ENCODE measurements around the gene FERD3L.
A peak's percentile ranks its signal among the peaks of the same experiment; 100 is the strongest.
"Not testable (repeated sequence)": the region's sequence is repeated elsewhere in the genome, so short reads cannot be mapped to it uniquely, and the experiment has no call there.

The FERD3L gene

DNA sequence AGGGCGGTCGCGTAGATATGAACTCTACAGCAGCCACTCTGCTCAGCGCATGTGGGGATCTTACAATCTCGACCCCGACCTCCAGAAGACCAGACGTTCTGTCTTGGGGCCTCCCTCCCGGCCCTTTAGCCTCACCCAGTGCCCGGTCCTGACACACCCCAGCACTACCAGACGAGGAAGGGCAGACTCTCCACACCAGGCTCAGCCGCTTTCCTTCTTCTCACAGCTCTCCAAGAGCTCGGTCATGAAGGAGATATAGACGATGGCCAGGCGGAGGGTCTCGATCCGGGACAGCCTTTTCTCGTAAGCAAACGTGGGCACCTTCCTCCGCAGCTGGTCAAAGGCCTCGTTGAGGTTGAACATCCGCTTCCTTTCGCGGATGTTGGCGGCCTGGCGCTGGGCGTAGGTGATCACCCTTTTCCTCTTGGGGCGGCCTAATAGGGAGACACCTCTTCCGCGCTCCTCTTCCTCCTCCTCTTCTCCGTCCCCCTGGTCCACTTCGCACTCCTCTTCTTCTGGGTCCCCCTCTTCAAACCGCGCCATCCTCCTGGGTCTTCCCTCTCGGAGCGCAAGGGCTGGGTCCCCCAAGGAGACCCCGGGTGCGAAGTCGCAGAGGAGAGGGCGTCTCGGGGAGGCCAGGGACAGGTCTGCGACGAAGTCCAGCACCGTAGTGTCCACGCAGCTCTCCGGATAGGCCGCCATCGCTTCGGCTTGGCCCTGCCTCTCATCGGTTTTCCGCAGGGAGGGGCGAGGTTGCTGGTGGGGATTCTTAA lies at the start of gene FERD3L:
Gene FERD3L (minus strand): TSS at position 761 of the 773 bp plus-strand sequence. CDS start 59 bp downstream, at position 702.
- no peak for DNase-seq

- DNase-seq: not testable (repeated sequence)
Measured at GRCh38 chr7:19194417-19194816, 49.2 kb upstream of the FERD3L start.

DNA sequence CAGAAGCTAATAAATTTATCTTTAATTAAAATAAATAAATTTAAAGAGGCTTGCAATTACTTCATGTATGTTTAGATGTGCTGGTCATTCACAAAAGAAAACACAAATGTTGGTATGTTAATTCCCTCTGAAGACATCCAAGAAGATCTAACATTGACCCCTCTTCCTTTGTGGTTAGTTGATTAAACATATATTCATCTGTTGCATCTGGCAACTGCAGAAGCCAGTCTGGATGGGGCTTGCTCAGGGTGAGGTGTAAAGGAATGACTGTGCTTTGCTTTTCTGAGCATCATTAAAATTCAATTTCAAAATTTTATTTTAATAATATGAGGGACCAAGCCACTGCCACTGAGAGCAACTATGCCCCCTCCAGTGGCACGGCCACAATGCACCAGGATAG lies 36.4 kb upstream of the FERD3L start:
- no peak for DNase-seq

DNA sequence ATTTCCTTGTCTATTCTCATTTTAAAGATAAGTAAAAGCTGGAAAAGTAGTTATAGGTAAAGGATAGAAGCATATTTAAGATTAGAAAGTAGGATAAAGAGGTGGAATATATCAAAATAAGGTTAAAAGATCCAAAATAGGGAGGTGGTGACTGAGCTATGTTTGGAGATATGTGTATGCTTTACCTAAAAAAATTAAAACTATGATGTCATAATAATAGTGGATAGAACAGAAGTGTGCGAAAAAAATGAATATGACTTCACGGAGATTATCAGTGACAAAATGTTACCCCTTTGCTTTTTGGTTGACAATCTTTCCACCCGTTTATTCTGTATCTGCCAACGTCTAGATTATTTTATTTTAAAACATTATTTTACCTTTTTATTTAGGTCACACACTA lies 33.4 kb upstream of the FERD3L start:
- DNase-seq: no peak

- peak; percentile 57 for DNase-seq
Measured at GRCh38 chr7:19177269-19177668, 32.0 kb upstream of the FERD3L start.

DNA sequence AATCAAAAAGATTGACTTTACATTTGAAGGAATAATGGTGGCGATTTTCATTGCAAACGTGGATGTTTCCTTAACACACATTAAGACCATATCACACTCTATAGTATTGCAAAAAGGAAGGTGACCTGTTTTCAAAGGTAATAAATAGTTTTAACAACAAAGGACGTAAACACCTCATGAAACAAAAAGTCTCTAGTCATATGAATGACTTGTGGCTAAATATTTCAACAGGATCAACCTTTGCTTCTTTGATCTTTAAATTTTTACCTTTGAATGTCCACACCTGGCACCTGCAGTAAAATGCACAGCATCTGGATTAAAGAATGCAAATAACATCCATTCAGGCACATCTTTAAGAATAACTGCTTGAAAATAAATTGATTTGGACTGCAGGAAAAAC lies 30.0 kb upstream of the FERD3L start:
- DNase-seq: no peak

DNA sequence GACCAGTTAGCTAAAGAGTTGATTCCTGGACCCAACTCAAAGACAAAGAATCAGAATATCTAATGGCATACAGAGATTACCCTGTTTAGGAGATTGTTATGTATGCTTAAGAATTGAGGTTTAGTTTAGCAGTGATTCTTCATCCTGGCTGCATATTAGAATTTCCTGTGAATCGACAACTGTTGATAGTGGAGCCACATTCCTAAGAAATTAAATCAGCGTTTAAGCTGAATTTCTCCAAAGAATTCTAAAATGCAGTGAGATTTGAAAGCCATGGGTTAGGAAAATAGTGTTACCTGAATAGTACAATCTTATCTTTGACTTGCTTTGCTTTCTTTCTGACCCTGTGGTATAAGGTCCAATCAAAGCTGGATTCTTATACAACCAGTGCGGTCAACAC lies 16.4 kb upstream of the FERD3L start:
- DNase-seq: no peak

DNA sequence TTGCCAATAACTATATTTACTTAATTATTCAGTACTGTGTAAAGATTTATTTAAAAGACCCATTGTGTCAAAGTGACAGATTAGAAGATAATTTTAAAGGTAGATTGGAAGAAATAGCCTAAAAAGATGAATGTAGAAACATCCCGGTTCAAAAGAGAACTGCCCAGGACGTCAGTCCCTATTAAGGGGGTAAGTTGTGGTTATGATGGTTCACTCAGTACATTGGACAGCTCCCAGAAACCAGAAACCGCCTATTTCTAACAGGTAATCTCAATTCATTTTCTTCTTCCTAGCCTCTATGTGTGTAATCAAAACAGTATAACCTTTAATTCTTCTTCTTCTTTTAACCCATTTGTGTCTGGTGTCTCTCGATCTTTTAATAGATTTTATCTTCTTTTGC lies 1.5 kb upstream of the FERD3L start:
- DNase-seq: no peak

DNA sequence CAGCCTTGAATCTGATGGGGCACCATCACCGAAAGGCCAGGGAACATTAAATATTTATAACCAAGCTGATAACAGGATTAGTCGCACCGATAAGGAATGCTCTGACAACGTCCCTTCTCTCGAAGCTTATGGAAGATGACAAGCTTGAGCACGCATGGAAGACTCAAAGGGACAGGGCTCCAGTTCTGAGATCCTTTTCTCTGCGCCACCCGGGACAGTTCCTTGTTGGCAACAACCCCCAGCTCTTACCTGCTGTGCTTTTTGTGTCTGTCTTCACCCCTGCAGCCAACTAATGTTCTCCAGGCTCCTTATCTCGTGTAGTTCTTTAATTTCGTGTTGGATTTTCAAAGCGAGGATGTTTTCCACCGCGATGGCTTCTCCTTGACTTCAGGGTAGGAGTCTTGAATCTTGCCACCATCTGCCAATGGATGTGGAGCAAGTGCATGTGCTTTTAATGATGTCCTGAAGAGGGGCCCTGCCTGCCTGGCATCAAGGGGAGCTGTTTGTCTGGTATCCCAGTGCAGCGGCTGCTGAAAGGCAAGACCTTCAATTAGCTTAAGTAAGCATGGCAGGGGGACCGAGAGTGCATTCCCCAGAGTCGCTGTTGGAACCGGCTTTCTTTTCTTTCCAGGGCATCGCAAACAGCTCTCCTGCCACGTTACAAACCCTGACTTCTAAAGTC lies 354 bp upstream of the FERD3L start:
- DNase-seq: no peak

- peak; percentile 72 for DNase-seq
Measured at GRCh38 chr7:19143881-19144574, 1.2 kb downstream of the FERD3L start.

DNA sequence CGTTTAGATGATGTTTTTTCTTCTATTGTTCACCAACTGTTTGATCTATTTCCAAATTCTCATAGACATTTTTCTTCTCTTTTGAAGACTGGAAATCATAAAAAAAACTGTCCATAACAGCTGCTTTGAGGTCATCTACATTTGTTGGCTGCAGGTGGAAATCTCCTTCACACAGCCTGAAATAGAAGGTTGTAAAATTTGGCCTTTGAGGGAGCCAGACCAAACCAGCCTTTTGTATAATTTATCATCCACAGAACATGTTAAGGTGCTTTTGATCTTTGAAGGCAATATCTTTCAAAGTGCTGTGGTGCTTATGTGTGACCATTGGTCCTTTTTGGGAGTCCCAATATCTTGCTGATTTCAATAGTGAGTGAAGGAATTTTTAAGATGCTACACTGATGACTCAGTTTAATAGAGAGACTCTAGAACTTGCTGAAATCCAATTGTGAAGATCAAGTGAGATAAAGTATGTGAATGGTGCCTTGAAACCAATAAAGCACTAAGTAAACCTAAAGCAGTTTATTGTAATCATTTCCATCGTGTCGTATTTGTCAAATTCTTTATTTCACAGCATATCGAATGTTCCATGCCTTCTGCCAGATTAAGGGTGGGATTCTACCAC lies 5.4 kb downstream of the FERD3L start:
- DNase-seq: no peak

DNA sequence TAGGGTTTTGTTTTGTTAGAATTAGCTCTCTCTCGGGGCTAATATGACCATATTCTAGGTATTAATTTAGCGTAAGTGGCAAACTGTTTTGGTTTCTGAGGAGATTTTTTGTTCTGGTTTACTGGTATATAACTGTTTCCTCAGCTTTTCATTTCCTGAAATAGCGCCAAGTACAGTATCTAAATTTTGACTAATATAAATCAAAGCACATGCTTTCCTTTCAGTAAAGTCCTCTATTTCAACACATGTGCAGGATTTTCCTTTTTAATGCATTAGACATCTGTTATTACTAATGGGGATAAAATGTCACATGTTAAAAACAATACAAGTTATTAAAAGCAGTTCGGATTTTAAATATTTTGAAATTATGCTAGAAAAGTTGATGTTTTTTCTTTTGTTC lies 11.3 kb downstream of the FERD3L start:
- no peak for DNase-seq

DNA sequence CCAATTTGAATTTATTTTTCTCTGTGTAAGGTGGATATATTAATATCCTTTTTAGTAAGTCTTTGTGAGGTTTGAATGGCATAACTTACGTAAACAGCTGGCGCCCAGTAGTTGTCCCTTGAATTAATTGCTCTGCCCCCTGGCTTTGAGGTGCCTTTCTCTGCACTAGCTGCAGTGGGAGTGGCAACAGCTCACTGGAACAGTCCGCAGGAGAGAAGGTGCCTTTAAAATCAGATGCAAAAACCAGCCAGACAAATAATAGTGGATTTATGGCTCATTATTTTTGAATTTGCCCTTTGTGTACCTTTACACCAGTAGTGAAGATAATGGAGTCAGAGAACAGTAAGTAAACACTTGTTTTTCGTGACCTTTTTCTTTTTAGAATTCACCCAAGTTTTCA lies 11.8 kb downstream of the FERD3L start:
- DNase-seq: no peak

DNA sequence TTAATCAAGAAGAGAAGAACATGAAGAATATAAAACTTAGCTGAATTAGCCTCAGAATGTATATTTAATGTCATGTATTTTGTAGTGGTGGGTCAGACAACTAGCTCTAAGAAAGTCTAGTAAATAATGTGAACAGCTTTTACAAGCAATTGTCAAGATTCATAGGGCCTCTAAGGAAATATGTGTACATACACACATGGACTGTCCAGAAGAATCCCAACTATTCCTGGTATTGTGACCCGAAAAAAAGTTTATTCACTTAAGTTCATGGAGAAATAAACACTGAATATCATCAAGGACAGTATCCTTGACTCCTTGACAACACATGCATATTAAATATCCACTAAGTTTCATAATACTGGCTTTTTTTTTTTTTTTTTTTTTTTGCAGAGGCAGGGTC lies 16.4 kb downstream of the FERD3L start:
- DNase-seq: no peak

DNA sequence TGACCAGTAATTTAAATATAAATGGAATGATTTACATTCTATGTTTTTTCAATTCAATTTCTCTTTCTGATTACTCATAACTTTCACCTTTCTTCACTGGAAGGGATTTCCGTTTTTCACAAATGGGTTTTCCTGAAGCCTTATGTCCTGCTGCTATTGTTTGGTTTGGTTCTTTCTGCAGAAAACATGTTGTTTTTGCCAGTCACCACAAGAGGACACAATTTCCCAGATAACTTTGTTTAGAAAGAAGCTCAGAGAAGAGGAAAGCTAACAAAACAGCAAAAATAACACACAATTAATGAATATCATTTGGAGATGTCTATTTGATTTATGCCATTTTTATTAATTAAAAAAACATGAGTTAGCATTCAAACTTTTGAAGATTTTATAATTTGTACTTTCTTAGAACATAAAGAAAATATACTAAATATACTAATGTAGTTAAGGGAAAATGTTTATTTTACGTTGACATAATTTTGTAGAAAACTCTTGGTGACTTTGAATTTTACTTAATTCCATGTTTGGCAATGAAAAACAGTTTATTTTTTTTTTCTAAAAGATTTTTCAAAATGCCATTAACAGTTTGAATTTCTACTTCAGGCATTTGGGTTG lies 23.1 kb downstream of the FERD3L start:
- no peak for DNase-seq

- DNase-seq: no peak
Measured at GRCh38 chr7:19119870-19120486, 25.2 kb downstream of the FERD3L start.

DNA sequence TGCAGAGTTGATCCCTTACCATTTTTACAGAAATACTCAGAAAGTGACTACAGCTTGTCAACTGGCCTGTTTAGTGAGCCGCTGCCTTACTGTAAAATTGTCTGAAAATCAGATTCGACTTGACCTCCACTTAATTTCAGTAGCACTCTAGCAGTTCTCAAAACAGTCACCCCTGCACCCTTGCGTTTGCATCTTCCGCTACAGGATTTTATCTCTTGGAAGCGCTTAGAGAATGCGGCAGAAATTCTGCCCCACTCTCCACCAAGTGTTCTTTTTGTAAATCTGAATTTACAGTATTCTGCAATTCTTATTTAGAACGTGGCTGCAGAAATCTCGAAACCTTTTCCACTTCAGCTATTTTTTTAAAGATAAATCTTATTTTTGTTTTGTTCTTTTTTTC lies 25.8 kb downstream of the FERD3L start:
- no peak for DNase-seq

DNA sequence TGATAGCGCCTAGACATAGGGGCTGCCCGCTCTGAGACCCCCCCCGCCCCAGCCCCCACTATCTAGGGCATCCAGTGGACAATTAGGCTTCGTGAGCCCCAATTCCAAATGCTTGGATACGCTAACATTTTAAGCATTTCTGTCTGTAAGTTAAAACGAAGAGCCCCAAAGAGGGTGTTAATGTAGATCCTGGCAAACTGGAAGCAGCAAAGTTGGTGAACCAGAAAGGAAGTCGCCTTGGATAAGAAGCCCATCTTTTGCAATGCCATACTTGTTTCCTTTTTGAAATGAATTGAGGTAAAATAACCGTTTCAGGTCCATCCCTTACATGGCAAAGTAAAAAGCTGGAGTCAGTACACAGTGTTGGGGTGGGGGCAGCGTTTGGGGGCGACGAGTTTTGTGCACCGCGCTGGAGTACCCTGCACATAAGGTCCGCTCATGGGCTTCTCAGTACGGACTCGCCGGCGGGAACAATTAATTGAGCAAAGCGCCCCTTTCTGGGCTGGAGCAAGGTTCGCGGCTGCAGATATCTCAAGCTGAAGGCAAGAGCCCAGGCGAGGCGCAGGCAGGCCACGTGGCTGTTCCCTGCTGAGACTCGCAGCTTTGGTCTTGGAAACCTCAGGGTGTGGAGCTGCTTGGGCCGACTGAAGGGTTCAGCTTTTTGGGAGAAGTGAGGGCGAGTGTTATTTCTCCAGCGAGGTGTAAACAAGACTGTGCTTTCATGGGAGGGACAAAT lies 26.4 kb downstream of the FERD3L start:
- peak; percentile 72 for DNase-seq

- DNase-seq: no peak
Measured at GRCh38 chr7:19117870-19118608, 27.2 kb downstream of the FERD3L start.

DNA sequence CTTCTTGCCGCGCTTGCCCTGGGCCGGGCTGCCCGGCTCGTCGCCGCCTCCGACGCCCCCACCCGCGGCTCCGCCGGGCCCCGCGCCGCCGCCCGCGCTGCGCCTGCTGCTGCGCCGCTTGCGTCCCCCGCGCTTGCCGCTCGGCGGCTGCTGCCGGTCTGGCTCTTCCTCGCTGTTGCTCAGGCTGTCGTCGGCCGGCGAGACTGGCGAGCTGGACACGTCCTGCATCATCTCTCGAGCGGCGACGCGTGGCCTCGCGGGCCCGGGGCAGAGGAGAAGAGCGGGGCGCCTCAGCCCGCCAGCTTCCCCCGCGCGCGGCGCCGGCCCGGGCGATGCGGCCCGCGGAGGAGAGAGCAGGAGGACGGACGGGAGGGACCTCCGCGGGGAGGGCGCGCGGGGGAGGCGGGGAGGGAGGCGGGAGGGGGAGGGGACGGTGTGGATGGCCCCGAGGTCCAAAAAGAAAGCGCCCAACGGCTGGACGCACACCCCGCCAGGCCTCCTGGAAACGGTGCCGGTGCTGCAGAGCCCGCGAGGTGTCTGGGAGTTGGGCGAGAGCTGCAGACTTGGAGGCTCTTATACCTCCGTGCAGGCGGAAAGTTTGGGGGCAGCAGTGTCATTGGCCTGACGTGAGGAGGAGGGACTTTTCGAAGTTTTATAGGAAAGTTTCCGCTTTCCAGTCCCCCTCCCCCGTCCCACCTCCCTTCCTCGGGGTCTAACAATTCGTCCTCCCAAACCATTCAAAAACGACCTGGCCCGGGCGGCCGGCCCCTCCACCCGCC lies 27.9 kb downstream of the FERD3L start, which contains the start of gene TWIST1:
Gene TWIST1 (minus strand): TSS at position 546 of the 779 bp plus-strand sequence. CDS start 315 bp downstream, at position 231.
- peak; percentile 95 for DNase-seq

Measured in islet precursor cell (in vitro differentiated cells).